ENCODE measurements around the gene HRAS. TPM values are rescaled to one million over a fixed set of nuclear protein-coding genes. Genes with fewer than 3 reads are reported as not detected.

HRAS gene
- total RNA-seq = 150 and 199 TPM in 2 replicates

DNA sequence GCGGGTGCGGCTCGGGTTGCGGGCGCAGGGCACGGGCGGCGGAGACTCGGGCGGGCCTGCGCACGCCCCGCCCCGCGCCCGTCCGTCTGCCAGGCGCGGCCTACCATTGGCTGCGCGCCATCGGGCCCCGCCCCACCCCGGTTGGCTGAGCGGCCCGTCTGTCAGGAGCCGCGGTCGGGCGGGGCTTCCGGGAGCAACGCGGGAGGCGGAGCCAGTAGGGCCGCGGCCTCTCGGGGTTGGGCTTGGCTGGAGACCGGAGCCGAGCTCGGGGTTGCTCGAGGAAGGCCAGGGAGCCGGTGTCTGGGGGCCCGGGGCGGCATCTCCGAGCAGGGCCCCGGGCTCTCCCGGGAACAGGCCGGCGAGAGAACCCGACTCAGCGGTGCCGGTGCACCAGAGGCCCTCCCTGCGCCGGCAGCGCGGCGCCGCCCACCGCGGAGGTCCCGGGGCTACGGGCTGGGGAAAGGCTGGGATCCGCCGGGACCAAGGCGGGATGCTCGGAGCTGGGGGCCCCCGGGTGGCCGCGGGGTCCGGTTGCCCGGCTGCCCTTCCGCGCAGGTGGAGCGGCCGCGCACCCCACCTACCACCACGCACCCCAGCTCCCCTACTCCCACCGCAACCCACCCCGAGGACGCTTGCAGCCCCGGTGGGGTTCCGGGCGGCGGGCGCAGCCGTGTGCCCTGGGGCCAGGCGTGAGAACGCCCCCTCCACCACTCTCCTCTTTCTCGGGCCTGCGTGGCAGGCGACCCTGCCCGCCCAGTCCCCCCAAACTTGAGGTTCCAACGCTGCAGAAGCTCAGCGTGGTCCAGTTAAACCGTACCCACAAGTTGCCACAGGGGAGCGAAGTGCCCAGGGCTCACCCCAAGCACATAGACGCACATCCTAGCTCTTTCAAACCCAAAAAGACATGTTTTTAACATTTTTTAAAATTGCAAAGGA is at the start of gene HRAS:
HRAS (minus strand) TSS at position 58 of the 936 bp plus-strand sequence.
- TF ChIP-seq, protein P1, sequence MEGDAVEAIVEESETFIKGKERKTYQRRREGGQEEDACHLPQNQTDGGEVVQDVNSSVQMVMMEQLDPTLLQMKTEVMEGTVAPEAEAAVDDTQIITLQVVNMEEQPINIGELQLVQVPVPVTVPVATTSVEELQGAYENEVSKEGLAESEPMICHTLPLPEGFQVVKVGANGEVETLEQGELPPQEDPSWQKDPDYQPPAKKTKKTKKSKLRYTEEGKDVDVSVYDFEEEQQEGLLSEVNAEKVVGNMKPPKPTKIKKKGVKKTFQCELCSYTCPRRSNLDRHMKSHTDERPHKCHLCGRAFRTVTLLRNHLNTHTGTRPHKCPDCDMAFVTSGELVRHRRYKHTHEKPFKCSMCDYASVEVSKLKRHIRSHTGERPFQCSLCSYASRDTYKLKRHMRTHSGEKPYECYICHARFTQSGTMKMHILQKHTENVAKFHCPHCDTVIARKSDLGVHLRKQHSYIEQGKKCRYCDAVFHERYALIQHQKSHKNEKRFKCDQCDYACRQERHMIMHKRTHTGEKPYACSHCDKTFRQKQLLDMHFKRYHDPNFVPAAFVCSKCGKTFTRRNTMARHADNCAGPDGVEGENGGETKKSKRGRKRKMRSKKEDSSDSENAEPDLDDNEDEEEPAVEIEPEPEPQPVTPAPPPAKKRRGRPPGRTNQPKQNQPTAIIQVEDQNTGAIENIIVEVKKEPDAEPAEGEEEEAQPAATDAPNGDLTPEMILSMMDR (IDR thresholded peaks at IDR 0.05; ENCODE audit: insufficient read depth, low read length, severe bottlenecking) = no peak
- H3K36me3 ChIP-seq (ENCODE audit: control insufficient read depth, insufficient read depth, low read length) = peaks cover 29% of the 10 kb centered on the region
- FAIRE-seq (no peak), DNase-seq (ENCODE audit: low read depth) (peak; percentile 77)
- peak within 1 kb of the TSS; percentile 87 for H3K4me3 ChIP-seq (ENCODE audit: low read depth, low read length)
- H3K27me3 ChIP-seq (ENCODE audit: control insufficient read depth, insufficient read depth, low read length) = no peaks in the 10 kb centered on the region

DNA sequence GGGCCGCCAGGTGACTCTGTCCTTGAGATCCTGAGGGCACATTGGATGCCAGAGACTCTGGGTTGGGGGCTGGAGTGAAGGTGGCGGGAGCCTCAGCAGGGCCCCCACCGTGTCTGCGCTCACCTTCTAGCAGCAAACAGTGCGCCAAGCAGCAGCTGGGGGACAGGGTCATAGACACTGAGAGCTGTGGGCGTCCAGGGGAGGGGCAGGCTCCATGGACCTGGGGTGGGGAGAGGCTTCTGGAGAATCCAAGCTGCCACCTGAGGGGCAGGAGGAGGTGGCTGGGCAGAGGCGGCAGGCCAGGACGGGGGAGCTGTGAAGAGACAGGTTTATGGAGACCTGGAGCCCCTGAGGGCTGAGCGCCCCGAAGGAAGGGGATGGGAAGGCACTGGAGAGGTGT is 48.9 kb upstream of the HRAS start:
- FAIRE-seq = no peak
- TF ChIP-seq, protein P1 (IDR thresholded peaks at IDR 0.05; ENCODE audit: insufficient read depth, low read length, severe bottlenecking) = no peak
- peaks cover 30% of the 10 kb centered on the region for H3K36me3 ChIP-seq (ENCODE audit: control insufficient read depth, insufficient read depth, low read length)

DNA sequence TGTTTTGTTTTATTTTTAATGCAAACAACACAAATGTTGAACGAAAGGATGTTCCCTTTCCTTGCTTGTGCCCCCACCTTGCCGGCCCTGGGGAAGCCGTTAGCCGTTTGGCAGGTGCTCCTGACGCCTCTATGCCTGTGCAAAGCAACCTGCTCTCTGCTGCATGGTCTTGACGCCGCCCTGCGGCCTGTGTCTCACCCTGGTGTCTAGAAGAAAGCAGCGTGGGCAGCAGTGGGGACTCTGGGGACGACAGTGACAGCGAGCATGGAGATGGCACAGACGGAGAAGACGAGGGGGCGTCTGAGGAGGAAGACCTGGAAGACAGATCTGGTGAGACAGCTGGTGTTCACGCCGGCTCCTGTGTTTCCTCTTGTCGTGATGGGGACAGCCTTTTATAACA is 46.4 kb upstream of the HRAS start:
- DNase-seq (ENCODE audit: low read depth) (no peak), FAIRE-seq (no peak)
- H3K36me3 ChIP-seq (ENCODE audit: control insufficient read depth, insufficient read depth, low read length) = peaks cover 20% of the 10 kb centered on the region
- TF ChIP-seq, protein P1 (IDR thresholded peaks at IDR 0.05; ENCODE audit: insufficient read depth, low read length, severe bottlenecking) = no peak
- H3K4me3 ChIP-seq (ENCODE audit: low read depth, low read length) = no peak overlapping the region
- H3K27me3 ChIP-seq (ENCODE audit: control insufficient read depth, insufficient read depth, low read length) = no peaks in the 10 kb centered on the region

More for the DNA sequence above, 48.9 kb upstream of the HRAS start:
- Histone ChIP-seq H3K27me3 (ENCODE audit: control insufficient read depth, insufficient read depth, low read length) (no peaks in the 10 kb centered on the region), H3K4me3 (ENCODE audit: low read depth, low read length) (no peak overlapping the region)
- no peak for DNase-seq (ENCODE audit: low read depth)

DNA sequence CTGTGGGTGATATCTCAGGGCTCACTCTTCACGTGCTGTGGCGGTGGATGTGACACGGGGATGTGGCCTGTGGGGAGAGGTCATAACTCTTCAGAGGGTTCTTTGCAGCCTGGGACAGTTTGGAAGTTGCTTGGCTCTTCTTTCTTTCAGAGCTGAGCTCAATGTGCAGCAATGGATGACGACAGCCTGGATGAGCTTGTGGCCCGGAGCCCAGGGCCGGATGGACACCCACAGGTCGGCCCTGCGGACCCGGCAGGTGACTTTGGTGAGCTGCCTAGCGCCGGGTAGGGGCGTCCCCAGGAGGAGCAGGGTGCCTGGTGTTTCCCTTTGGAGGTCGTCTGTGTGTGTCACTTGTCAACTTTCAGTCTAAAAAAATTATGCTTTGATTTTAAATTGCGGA is 46.0 kb upstream of the HRAS start:
- H3K27me3 ChIP-seq (ENCODE audit: control insufficient read depth, insufficient read depth, low read length) = no peaks in the 10 kb centered on the region
- no peak overlapping the region for H3K4me3 ChIP-seq (ENCODE audit: low read depth, low read length)
- no peak for DNase-seq (ENCODE audit: low read depth)
- FAIRE-seq = no peak
- H3K36me3 ChIP-seq (ENCODE audit: control insufficient read depth, insufficient read depth, low read length) = peaks cover 16% of the 10 kb centered on the region
- TF ChIP-seq, protein P1 (IDR thresholded peaks at IDR 0.05; ENCODE audit: insufficient read depth, low read length, severe bottlenecking) = no peak

DNA sequence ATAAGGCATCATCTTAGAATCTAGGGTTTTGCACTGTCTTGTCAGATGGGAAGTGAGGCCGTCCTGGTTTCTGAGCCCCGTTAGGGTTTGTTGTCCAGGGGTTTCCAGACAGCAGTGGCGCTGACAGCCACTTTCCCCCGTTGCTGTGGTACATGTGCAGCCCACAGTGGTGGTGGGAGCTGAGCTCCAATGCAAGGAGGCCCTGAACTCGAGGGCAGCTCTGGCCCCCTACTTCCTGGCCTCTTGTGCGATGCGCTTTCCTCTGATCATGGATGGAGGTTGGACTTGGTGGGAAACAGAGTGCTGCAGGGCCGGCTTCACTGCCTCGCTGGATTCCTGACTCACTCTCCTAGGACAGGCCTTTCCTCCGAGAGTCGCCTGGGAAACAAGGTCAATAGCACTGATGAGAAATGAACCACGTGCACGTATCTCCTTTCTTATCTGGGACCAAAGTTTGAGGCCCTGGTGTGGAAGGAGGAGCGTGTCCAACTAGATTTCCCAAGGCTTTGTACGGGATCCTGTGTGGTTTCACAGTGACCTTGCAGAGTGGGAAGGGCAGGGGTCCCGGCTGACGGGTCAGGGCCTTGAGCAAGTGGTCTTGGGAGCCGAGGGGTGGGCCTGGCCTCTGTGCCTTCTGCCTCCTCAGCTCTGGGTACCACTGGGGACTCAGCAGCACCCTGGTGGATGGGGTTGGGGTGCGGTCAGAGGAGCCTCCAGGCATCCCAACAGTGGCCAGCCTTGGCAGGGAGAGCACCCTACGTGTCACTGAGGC is 44.6 kb upstream of the HRAS start:
- TF ChIP-seq, protein P1 (IDR thresholded peaks at IDR 0.05; ENCODE audit: insufficient read depth, low read length, severe bottlenecking) = no peak
- peaks cover 14% of the 10 kb centered on the region for H3K36me3 ChIP-seq (ENCODE audit: control insufficient read depth, insufficient read depth, low read length)
- peak; percentile 60 for FAIRE-seq
- H3K27me3 ChIP-seq (ENCODE audit: control insufficient read depth, insufficient read depth, low read length) = no peaks in the 10 kb centered on the region
- H3K4me3 ChIP-seq (ENCODE audit: low read depth, low read length) = no peak overlapping the region
- no peak for DNase-seq (ENCODE audit: low read depth)
